ENCODE measurements around the gene ZWILCH. TPM values are rescaled to one million over a fixed set of nuclear protein-coding genes. Genes with fewer than 3 reads are reported as not detected.

ZWILCH gene
- polyA plus RNA-seq, 1 of the 3 experiments (the other 2 are of a cell fraction), result 8.2 TPM

GRCh38 chr15:66563126-66563525 lies 58.0 kb downstream of the ZWILCH start:
- Histone ChIP-seq H3K4me3 (ENCODE audit: low read depth in 2 of 2, low read length in 1 of 2) (no peak overlapping the region), H3K9me2 (no peaks in the 10 kb centered on the region), H3K27ac (ENCODE audit: low read depth in 2 of 2, low read length in 1 of 2) (no peak overlapping the region), H3K4me2 (no peak overlapping the region), H3K36me3 (replicated peaks in 1 of 2; ENCODE audit: control insufficient read depth in 1 of 2, insufficient read depth in 2 of 2, low read length in 1 of 2) (no peaks in the 10 kb centered on the region), H3F3A (replicated peaks; ENCODE audit: insufficient read depth) (no peaks in the 10 kb centered on the region), H4K20me1 (ENCODE audit: insufficient read depth) (no peaks in the 10 kb centered on the region), H3K27me3 (ENCODE audit: insufficient read depth) (no peaks in the 10 kb centered on the region), H2AFZ (ENCODE audit: low read depth) (no peak overlapping the region), H3K9me3 (no peaks in the 10 kb centered on the region), H3K79me2 (ENCODE audit: insufficient read depth) (no peaks in the 10 kb centered on the region), H3K9ac (no peak overlapping the region), H3K4me1 (ENCODE audit: control insufficient read depth in 1 of 2, insufficient read depth in 2 of 2, low read depth in 1 of 2, low read length in 1 of 2) (peaks cover 3 to 5% of the 10 kb centered on the region in 2 experiments; a peak in 2 of 4 replicates)
- WGBS (ENCODE audit: low lambda C conversion rate), result 92% methylated on average over 4 of the region's 4 CpGs
- ChIA-PET CTCF (no interaction called here), POLR2A (no interaction called here)
- no peak for DNase-seq
- TF ChIP-seq RAD21 (IDR thresholded peaks at IDR 0.05; ENCODE audit: low read length) (no peak), NRF1 (IDR thresholded peaks at IDR 0.05; ENCODE audit: low read depth, low read length) (no peak), EP300 (IDR thresholded peaks at IDR 0.05; ENCODE audit: borderline replicate concordance in 1 of 2, low read depth in 1 of 2, low read length in 1 of 2) (no peak), RXRA (IDR thresholded peaks at IDR 0.05; ENCODE audit: borderline replicate concordance, low read depth) (no peak), GABPA (IDR thresholded peaks at IDR 0.05; ENCODE audit: low read depth) (no peak)

GRCh38 chr15:66563566-66564110 lies 58.5 kb downstream of the ZWILCH start:
- H3F3A ChIP-seq (replicated peaks; ENCODE audit: insufficient read depth), result no peaks in the 10 kb centered on the region
- TF ChIP-seq SMC3 (IDR thresholded peaks at IDR 0.05; ENCODE audit: low read depth, low read length) (no peak), FOXM1 (IDR thresholded peaks at IDR 0.05; ENCODE audit: low read depth) (no peak), EZH2phosphoT487 (IDR thresholded peaks at IDR 0.05; ENCODE audit: borderline replicate concordance, low read depth) (no peak), TEAD4 (IDR thresholded peaks at IDR 0.05; ENCODE audit: borderline replicate concordance, insufficient read depth) (no peak), RFX5 (IDR thresholded peaks at IDR 0.05; ENCODE audit: low read length) (no peak), NRF1 (IDR thresholded peaks at IDR 0.05; ENCODE audit: low read depth, low read length) (no peak), MAX (IDR thresholded peaks at IDR 0.05; ENCODE audit: low read depth) (no peak), POLR2AphosphoS5 (IDR thresholded peaks at IDR 0.05; ENCODE audit: low read depth, low read length) (no peak), SIN3A (IDR thresholded peaks at IDR 0.05; ENCODE audit: borderline replicate concordance, low read depth, low read length) (no peak), MXI1 (IDR thresholded peaks at IDR 0.05; ENCODE audit: low read depth, low read length) (no peak), REST (IDR thresholded peaks at IDR 0.05; ENCODE audit: low read depth, low read length) (no peak)
- H4K20me1 ChIP-seq (ENCODE audit: insufficient read depth), result no peaks in the 10 kb centered on the region
- no peaks in the 10 kb centered on the region for H3K79me2 ChIP-seq (ENCODE audit: insufficient read depth)
- CTCF ChIA-PET, result no interaction called here
- H3K27ac ChIP-seq (ENCODE audit: low read depth in 2 of 2, low read length in 1 of 2), result no peak overlapping the region
- H3K4me3 ChIP-seq (ENCODE audit: low read depth in 2 of 2, low read length in 1 of 2), result no peak overlapping the region
- H3K9ac ChIP-seq, result no peak overlapping the region
- no peaks in the 10 kb centered on the region for H3K27me3 ChIP-seq (ENCODE audit: insufficient read depth)
- H3K4me1 ChIP-seq (ENCODE audit: control insufficient read depth in 1 of 2, insufficient read depth in 2 of 2, low read depth in 1 of 2, low read length in 1 of 2), result peaks cover 3 to 5% of the 10 kb centered on the region in 2 experiments; a peak in 2 of 4 replicates
- no peaks in the 10 kb centered on the region for H3K36me3 ChIP-seq (replicated peaks in 1 of 2; ENCODE audit: control insufficient read depth in 1 of 2, insufficient read depth in 2 of 2, low read length in 1 of 2)
- H2AFZ ChIP-seq (ENCODE audit: low read depth), result no peak overlapping the region
- no peak for DNase-seq
- POLR2A ChIA-PET, result no interaction called here
- H3K9me3 ChIP-seq, result no peaks in the 10 kb centered on the region
- WGBS (ENCODE audit: low lambda C conversion rate), result 85% methylated on average over 8 of the region's 13 CpGs
- H3K4me2 ChIP-seq, result no peak overlapping the region
- H3K9me2 ChIP-seq, result no peaks in the 10 kb centered on the region
